Metanephros (tissue), 2 donors: Measurements from ENCODE around the gene HOMEZ. TPM values are rescaled to one million over a fixed set of nuclear protein-coding genes. Genes with fewer than 3 reads are reported as not detected.

ENCODE experiments used
- small RNA-seq: library from RNA; depleted of rRNA; stranded (forward); fragments of <200 nt; gene quantifications from one replicate; pipeline ENCODE3, GENCODE V24; 2014; ENCODE audit warnings: low replicate concordance
- total RNA-seq: library from RNA; depleted of rRNA; stranded (reverse); fragments of >200 nt; gene quantifications from one replicate; pipeline ENCODE4 v1.2.3, GENCODE V29; 2014

The HOMEZ gene, protein sequence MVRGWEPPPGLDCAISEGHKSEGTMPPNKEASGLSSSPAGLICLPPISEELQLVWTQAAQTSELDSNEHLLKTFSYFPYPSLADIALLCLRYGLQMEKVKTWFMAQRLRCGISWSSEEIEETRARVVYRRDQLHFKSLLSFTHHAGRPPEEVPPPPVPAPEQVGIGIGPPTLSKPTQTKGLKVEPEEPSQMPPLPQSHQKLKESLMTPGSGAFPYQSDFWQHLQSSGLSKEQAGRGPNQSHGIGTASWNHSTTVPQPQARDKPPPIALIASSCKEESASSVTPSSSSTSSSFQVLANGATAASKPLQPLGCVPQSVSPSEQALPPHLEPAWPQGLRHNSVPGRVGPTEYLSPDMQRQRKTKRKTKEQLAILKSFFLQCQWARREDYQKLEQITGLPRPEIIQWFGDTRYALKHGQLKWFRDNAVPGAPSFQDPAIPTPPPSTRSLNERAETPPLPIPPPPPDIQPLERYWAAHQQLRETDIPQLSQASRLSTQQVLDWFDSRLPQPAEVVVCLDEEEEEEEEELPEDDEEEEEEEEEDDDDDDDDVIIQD
- total RNA-seq: 8.9 TPM

GRCh38 chr14:23286020-23286901 is at the start of gene HOMEZ:
Gene HOMEZ (minus strand): TSS chr14:23286132. CDS start chr14:23285952, 180 bp downstream.

DNA sequence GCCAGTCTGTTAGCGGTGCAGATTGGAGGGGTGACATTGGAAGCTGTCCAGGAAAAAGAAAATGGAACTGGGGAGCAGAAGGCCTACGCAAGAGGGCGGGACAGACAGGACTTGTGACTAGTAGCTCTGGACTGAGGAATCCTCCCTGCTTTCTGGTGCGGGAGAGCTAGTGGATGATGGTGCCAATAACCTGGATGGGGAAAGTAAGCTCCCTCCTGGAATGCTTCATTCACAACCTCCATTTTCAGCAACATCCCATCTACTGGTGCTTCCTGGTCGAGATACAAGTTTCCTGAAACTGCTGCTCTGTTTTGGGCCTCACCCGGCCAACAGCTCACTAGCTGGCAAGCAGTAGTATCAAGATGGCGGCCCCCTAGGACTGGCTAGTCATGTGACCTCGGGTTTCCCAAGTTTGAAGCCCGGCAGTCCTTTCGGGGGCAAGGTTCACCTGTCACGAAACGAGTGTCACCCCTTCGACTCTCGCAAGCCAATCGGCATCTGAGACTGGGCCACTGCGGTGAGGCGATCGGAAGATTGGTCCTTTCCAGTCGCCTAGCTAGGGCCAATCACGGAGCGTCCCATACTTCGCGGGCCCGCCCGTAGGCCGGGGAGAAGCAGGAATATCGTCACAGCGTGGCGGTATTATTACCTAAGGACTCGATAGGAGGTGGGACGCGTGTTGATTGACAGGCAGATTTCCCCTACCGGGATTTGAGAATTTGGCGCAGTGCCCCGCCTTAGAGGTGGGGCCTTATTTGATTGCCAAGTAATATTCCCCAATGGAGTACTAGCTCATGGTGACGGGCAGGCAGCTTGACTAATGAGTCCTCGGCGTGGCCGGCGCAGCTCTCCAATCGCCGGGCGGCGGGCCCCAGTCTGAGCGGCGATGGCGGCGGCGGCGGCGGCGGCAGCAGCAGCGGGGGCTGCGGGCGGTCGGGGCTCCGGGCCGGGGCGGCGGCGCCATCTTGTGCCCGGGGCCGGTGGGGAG is 34.9 kb upstream of the HOMEZ start, which contains the start of gene PABPN1:
Gene PABPN1, plus strand, starts transcription at position 874 of the 988 bp plus-strand sequence. Its CDS starts 13 bp downstream, at position 887.

GRCh38 chr14:23306412-23307145 is 20.6 kb upstream of the HOMEZ start, which contains the start of gene BCL2L2:
Gene BCL2L2 (plus strand): TSS chr14:23306833. CDS start chr14:23307768, 935 bp downstream.

GRCh38 chr14:23302290-23303225 is 16.6 kb upstream of the HOMEZ start, which contains the start of gene PPP1R3E:
Gene PPP1R3E (minus strand): TSS chr14:23302859. CDS start chr14:23302576, 283 bp downstream.

DNA sequence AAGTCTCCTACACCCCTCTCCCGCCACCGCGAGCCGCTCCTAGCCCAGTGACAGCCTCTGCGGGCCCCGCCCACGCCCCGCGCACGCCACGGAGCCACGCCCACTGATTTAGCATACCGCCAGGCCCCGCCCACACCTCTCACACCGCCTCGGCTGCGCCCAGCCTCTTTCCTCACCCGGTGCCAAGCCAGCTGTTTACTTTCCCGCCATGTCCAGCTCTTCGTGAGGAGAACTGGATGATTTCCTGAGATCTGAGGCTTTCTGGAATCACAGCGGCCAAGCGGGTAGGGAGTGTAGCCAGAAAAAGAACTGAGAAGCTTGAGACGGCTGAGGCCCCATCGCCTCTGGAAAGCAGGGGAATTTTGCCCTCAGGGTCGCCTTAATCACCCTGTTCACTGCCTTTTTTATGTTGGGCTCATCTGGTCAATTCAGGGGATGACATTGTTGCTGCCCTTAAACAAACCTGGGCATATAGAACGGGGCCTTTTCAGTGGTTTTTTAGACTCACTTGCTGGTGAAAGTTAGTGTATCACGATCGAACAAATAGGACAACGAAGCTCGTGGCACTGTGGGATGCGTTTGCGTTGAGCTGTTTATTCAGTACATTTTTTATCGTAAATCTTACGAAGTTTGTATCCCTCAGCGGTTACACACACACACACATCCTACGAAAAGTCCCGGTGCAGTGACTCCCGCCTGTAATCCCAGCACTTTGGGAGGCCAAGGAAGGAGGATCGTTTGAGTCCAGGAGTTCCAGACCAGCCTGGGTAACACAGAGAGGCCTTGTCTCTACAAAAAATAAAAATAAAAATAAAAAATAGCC is 47.9 kb downstream of the HOMEZ start, which contains the start of gene RNF212B:
Gene RNF212B, plus strand, starts transcription at position 165 of the 823 bp plus-strand sequence. CDS start 2,410 bp downstream, outside the sequence.

Small RNA genes lying within 50 kb of the gene (small RNA-seq; reads per million reads assigned to genes)
- not detected for gene AL049829.1
- not detected for gene RNU6-1046P

Other genes with a start within 250 kb of the HOMEZ start
- gene PSMB11, start 243.9 kb downstream of the HOMEZ start, total RNA-seq: not detected
- 18.1 TPM for gene CDH24, start 228.6 kb downstream of the HOMEZ start, total RNA-seq
- 120 TPM for gene ACIN1, start 191.0 kb downstream of the HOMEZ start, total RNA-seq
- gene C14orf119, start 190.6 kb downstream of the HOMEZ start, total RNA-seq: 28.4 TPM
- not detected for gene CIROP, start 181.1 kb downstream of the HOMEZ start, total RNA-seq
- 1.1 TPM for gene CEBPE, start 166.9 kb downstream of the HOMEZ start, total RNA-seq
- gene SLC7A8, start 102.5 kb downstream of the HOMEZ start, total RNA-seq: 50.2 TPM
- gene RNF212B, start 48.2 kb downstream of the HOMEZ start, total RNA-seq: 0.18 TPM
- gene PPP1R3E, start 16.7 kb upstream of the HOMEZ start, total RNA-seq: 10.8 TPM
- gene BCL2L2, start 20.7 kb upstream of the HOMEZ start, total RNA-seq: 33.3 TPM
- 87.1 TPM for gene PABPN1, start 35.3 kb upstream of the HOMEZ start, total RNA-seq
- 81.9 TPM for gene SLC22A17, start 66.8 kb upstream of the HOMEZ start, total RNA-seq
- 35.5 TPM for gene EFS, start 79.0 kb upstream of the HOMEZ start, total RNA-seq
- not detected for gene IL25, start 86.7 kb upstream of the HOMEZ start, total RNA-seq
- 3.7 TPM for gene CMTM5, start 90.9 kb upstream of the HOMEZ start, total RNA-seq
- gene MYH6, start 122.1 kb upstream of the HOMEZ start, total RNA-seq: 0.64 TPM
- gene MYH7, start 149.5 kb upstream of the HOMEZ start, total RNA-seq: 55.8 TPM
- gene NGDN, start 183.6 kb upstream of the HOMEZ start, total RNA-seq: 38.9 TPM